ENCODE data around the gene MBTD1. TPM values are rescaled to one million over a fixed set of nuclear protein-coding genes. Genes with fewer than 3 reads are reported as not detected.

Gene MBTD1
- total and polyA plus RNA-seq, 10 of the 15 experiments (the other 5 are each of a cell fraction or from before 2014, with no cell fraction given), result 1.3 to 16.7 (median 9.5) TPM

DNA sequence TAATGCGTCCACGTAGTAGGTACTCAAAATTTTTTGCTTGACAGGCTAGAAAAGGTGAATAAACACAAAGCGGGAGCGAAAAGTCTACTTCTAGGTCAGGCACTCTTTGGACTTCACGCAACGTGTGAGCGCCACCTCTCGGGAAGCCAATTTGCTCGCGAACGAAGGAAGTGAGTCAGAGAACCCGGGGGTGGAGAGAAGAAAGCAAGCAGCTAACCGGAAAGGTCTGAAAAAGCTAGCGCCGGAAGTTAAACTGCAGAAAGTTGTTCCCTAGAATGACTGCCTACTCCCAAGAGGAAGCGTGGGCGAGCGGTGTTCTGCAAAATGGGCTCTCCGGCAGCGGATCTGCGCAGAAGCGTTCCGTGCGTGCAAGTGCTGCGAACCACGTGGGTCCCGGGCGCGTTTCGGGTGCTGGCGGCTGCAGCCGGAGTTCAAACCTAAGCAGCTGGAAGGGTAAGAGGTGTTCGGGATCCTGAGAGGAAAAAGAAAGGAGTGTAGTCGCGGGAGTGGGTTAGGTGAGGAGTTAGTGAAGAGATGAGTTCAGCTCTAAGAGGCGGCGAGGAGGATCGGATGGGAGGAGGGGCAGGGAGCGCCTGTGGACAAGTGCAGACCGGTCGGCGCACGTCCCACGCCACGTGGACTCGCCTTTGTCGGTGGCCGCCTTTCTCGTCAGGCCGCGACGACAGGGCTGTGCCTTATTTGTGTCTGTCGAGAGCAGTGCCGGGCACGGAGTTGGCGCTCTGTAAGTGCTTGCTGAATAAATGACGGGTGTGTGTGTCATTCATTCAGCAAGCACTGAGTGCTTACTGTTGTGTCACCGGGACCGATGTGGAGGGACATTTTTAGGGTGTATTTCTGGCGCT is 106.4 kb downstream of the MBTD1 start, which contains the start of gene NME1:
NME1 (plus strand) TSS at position 350 of the 863 bp plus-strand sequence. CDS start 2,096 bp downstream, outside the sequence.
- in situ Hi-C loops (cut with MboI) (loop anchor here (5.0 kb wide), 2 partner anchors 151 to 286 kb away; partner anchors contain the start of gene TOB1), intact Hi-C loops (cut with micrococcal nuclease; ENCODE audit: unreplicated experiment) (loop anchor here (1.0 to 2.0 kb wide), 4 partner anchors 32 to 289 kb away; no protein-coding TSS in a partner anchor)
- Histone ChIP-seq H3K9me3 (replicated peaks; ENCODE audit: control insufficient read depth, insufficient read depth, low read length) (no peaks in the 10 kb centered on the region), H3K4me3 (peak within 1 kb of the TSS; percentile 90), H3K79me2 (ENCODE audit: control insufficient read depth, insufficient read depth, low read length) (peaks cover 43% of the 10 kb centered on the region), H3K4me1 (ENCODE audit: control insufficient read depth, insufficient read depth, low read length) (peaks cover 7% of the 10 kb centered on the region), H3K36me3 (ENCODE audit: control insufficient read depth in 2 of 2, insufficient read depth in 2 of 2, low read length in 1 of 2) (peaks cover 5 to 17% of the 10 kb centered on the region in 2 experiments), H3K27me3 (replicated peaks in 1 of 2; ENCODE audit: control insufficient read depth in 2 of 2, insufficient read depth in 2 of 2, low read length in 1 of 2) (no peaks in the 10 kb centered on the region), H4K20me1 (ENCODE audit: control insufficient read depth, insufficient read depth) (no peaks in the 10 kb centered on the region), H3K27ac (ENCODE audit: control insufficient read depth, insufficient read depth) (peak within 1 kb of the TSS; percentile 84), H3K4me2 (ENCODE audit: control insufficient read depth, insufficient read depth) (peak within 1 kb of the TSS; percentile 99), H2AFZ (ENCODE audit: control insufficient read depth, low read depth, low read length) (peak within 1 kb of the TSS; percentile 99), H3K9ac (ENCODE audit: control insufficient read depth, insufficient read depth, low read length) (peak within 1 kb of the TSS; percentile 86)
- peak; percentile 98 for FAIRE-seq
- ATAC-seq, result peak; percentile 93
- ChIA-PET POLR2A (interaction anchor here (0.6 to 1.6 kb wide), 10 partner anchors 13 to 287 kb away, joined by 3 to 15 read pairs (median 4); partner anchors contain the start of genes NME2, SPAG9 and TOB1), CTCF (interaction anchor here (0.6 to 4.6 kb wide), 42 partner anchors 10 to 521 kb away, joined by 3 to 103 read pairs (median 5); partner anchors contain the start of genes NME2 and SPAG9), RAD21 (ENCODE audit: unreplicated experiment) (interaction anchor here (0.6 to 1.7 kb wide), 26 partner anchors 9 to 300 kb away, joined by 3 to 35 read pairs (median 4); partner anchors contain the start of genes SPAG9 and TOB1), SMC1A (ENCODE audit: uncharacterized antibody, unreplicated experiment) (interaction anchor here (0.7 to 3.8 kb wide), 31 partner anchors 9 to 517 kb away, joined by 3 to 64 read pairs (median 4); no protein-coding TSS in a partner anchor)
- WGBS (ENCODE audit: insufficient coverage, insufficient replicate concordance, low lambda C conversion rate, missing lambda C conversion rate), result under 1% methylated on average over 60 of the region's 60 CpGs
- DNase-seq (ENCODE audit: low read depth, low spot score), result peak; percentile 99
- no TSS peak for BruUV-seq (replicated peaks)
- TF ChIP-seq NRF1 (conservative IDR thresholded peaks at IDR 0.05; ENCODE audit: low read depth, low read length), result no peak; the same call in 1 of the 2 replicates
- TF ChIP-seq ZNF592 (IDR thresholded peaks at IDR 0.05), result no peak
- no peak for TF ChIP-seq SUZ12 (IDR thresholded peaks at IDR 0.05; ENCODE audit: unreplicated experiment)
- TF ChIP-seq NR2C1 (IDR thresholded peaks at IDR 0.05), result peak; percentile 94
- peak; percentile 89 for TF ChIP-seq TCF7 (IDR thresholded peaks at IDR 0.05; ENCODE audit: borderline replicate concordance)
- TF ChIP-seq SREBF1 (IDR thresholded peaks at IDR 0.05; ENCODE audit: low read length), result peak; percentile 77
- TF ChIP-seq NFYB (IDR thresholded peaks at IDR 0.05; ENCODE audit: insufficient read depth, low read depth, low read length), result no peak
- TF ChIP-seq, protein P1, sequence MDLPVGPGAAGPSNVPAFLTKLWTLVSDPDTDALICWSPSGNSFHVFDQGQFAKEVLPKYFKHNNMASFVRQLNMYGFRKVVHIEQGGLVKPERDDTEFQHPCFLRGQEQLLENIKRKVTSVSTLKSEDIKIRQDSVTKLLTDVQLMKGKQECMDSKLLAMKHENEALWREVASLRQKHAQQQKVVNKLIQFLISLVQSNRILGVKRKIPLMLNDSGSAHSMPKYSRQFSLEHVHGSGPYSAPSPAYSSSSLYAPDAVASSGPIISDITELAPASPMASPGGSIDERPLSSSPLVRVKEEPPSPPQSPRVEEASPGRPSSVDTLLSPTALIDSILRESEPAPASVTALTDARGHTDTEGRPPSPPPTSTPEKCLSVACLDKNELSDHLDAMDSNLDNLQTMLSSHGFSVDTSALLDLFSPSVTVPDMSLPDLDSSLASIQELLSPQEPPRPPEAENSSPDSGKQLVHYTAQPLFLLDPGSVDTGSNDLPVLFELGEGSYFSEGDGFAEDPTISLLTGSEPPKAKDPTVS (IDR thresholded peaks at IDR 0.05; ENCODE audit: low read depth, low read length), result peak; percentile 94
- TF ChIP-seq, protein P2, sequence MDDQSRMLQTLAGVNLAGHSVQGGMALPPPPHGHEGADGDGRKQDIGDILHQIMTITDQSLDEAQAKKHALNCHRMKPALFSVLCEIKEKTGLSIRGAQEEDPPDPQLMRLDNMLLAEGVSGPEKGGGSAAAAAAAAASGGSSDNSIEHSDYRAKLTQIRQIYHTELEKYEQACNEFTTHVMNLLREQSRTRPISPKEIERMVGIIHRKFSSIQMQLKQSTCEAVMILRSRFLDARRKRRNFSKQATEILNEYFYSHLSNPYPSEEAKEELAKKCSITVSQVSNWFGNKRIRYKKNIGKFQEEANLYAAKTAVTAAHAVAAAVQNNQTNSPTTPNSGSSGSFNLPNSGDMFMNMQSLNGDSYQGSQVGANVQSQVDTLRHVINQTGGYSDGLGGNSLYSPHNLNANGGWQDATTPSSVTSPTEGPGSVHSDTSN (IDR thresholded peaks at IDR 0.05; ENCODE audit: insufficient replicate concordance, low read depth, low read length), result peak; percentile 45
- TF ChIP-seq CHD1 (IDR thresholded peaks at IDR 0.05; ENCODE audit: low read depth, low read length), result 0 out of 2 replicates have a peak, but pooled peaks have one; percentile 23
- peak; percentile 77; the same call in 1 of the 2 replicates for TF ChIP-seq ZSCAN29 (IDR thresholded peaks at IDR 0.05)
- TF ChIP-seq SMARCA5 (IDR thresholded peaks at IDR 0.05), result peak; percentile 80
- TF ChIP-seq ZZZ3 (IDR thresholded peaks at IDR 0.05; ENCODE audit: control insufficient read depth, insufficient read length, low read depth), result peak; percentile 82
- peak; percentile 75 for TF ChIP-seq TCF12 (IDR thresholded peaks at IDR 0.05; ENCODE audit: low read depth, low read length)
- TF ChIP-seq SUPT20H (IDR thresholded peaks at IDR 0.05; ENCODE audit: borderline replicate concordance, control insufficient read depth, low read depth, low read length), result no peak

Measured in GM12878 (cell line).